Naive thymus-derived CD4-positive, alpha-beta T cell (primary cell): ENCODE measurements around the gene NR6A1. TPM values are rescaled to one million over a fixed set of nuclear protein-coding genes. Genes with fewer than 3 reads are reported as not detected.

Source experiments
- ATAC-seq: fragments of 150-1000 bp; cut with Tn5 transposase; 2 replicates; pipeline ENCODE4 v1.10.0; 2021; ENCODE audit warnings: mild to moderate bottlenecking, moderate library complexity
- CTCF ChIA-PET: fragments of 350-600 bp; sonication (Branson Sonifier 250); formaldehyde crosslinking; loops from one replicate; lab custom pipeline; 2021; ENCODE audit warnings: antibody characterized with exemption; lab: Charles Lee
- POLR2A ChIA-PET: fragments of 350-600 bp; sonication (Branson Sonifier 250); formaldehyde crosslinking; loops from one replicate; lab custom pipeline; 2021; ENCODE audit warnings: antibody characterized with exemption, inconsistent platforms; lab: Charles Lee
- DNase-seq, 9 donors: peaks; one replicate each; pipeline versions ENCODE4 v3.0.0 to v3.0.0-alpha.2; 2020 to 2022; ENCODE audit warnings: mixed read lengths in 1 of 9
- H3K27ac ChIP-seq: one replicate; pipeline ENCODE4 v1.7.0; 2013; ENCODE audit warnings: mild to moderate bottlenecking, low read depth, low read length, moderate library complexity
- H3K27me3 ChIP-seq, 2 donors: one replicate each; pipeline ENCODE4 v1.7.0; 2013; ENCODE audit warnings: low read length in 2 of 2, mild to moderate bottlenecking in 2 of 2, moderate library complexity in 2 of 2; ENCODE audit not compliant: control insufficient read depth in 2 of 2, insufficient read depth in 2 of 2
- H3K36me3 ChIP-seq, 3 experiments: 1 replicate in 2 of 3; 2 replicates in 1 of 3; pipeline ENCODE4 v1.7.0; 2013; ENCODE audit warnings: low read length in 3 of 3, mild to moderate bottlenecking in 3 of 3, moderate library complexity in 1 of 3; ENCODE audit not compliant: insufficient read depth in 3 of 3, control insufficient read depth in 2 of 3
- H3K4me1 ChIP-seq, 2 donors: one replicate each; pipeline ENCODE4 v1.7.0; 2013; ENCODE audit warnings: low read length in 2 of 2, mild to moderate bottlenecking in 2 of 2, moderate library complexity in 1 of 2; ENCODE audit not compliant: control insufficient read depth in 2 of 2, insufficient read depth in 2 of 2
- H3K4me3 ChIP-seq: 2 replicates; pipeline ENCODE4 v1.7.0; 2013; ENCODE audit warnings: mild to moderate bottlenecking, low read length
- H3K9me3 ChIP-seq, 3 experiments: 1 replicate in 2 of 3; 2 replicates in 1 of 3; pipeline ENCODE4 v1.7.0; 2013; ENCODE audit warnings: low read length in 3 of 3; ENCODE audit not compliant: control insufficient read depth in 2 of 3
- H3K27ac Mint-ChIP-seq, 9 donors: one replicate each; pipeline ENCODE4 v1.8.0; 2020 to 2022; ENCODE audit warnings: mixed read lengths in 9 of 9, mild to moderate bottlenecking in 8 of 9, moderate library complexity in 5 of 9, inconsistent platforms in 2 of 9
- H3K27me3 Mint-ChIP-seq, 5 donors: one replicate each; pipeline ENCODE4 v1.8.0; 2021 to 2022; ENCODE audit warnings: mixed read lengths in 5 of 5, mild to moderate bottlenecking in 1 of 5
- H3K36me3 Mint-ChIP-seq, 5 donors: one replicate each; pipeline ENCODE4 v1.8.0; 2020 to 2022; ENCODE audit warnings: mixed read lengths in 5 of 5, mild to moderate bottlenecking in 3 of 5, inconsistent platforms in 1 of 5
- H3K4me1 Mint-ChIP-seq, 7 donors: one replicate each; pipeline ENCODE4 v1.8.0; 2020 to 2022; ENCODE audit warnings: mixed read lengths in 7 of 7, mild to moderate bottlenecking in 3 of 7, inconsistent platforms in 1 of 7
- H3K4me3 Mint-ChIP-seq, 10 donors: one replicate each; pipeline ENCODE4 v1.8.0; 2020 to 2022; ENCODE audit warnings: mild to moderate bottlenecking in 10 of 10, mixed read lengths in 10 of 10, moderate library complexity in 6 of 10, inconsistent platforms in 2 of 10
- H3K9me3 Mint-ChIP-seq, 11 donors: one replicate each; pipeline ENCODE4 v1.8.0; 2020 to 2022; ENCODE audit warnings: mixed read lengths in 11 of 11, mild to moderate bottlenecking in 4 of 11, inconsistent platforms in 1 of 11, moderate library complexity in 1 of 11
- intact Hi-C, 2 donors: fragments of 100-400 bp; cut with micrococcal nuclease; formaldehyde crosslinking; loops; one replicate each; pipeline ENCODE4 v1.15.1; 2023
- polyA plus RNA-seq, 2 donors: library from polyadenylated mRNA; unstranded; fragments of 300-500 nt; fragmentation: Illumina TruSeq; gene quantifications; one replicate each; pipeline ENCODE4 v1.2.3, GENCODE V29; 2021
- total RNA-seq, 6 experiments: library from RNA in 5 of 6; stranded (reverse) in 5 of 6; gene quantifications; 1 replicate in 5 of 6; 2 replicates in 1 of 6; pipeline ENCODE4 v1.2.3 and lab custom pipeline; 2021 to 2026

Gene NR6A1
- total and polyA plus RNA-seq, 7 experiments from 2014 or later: 0.21 to 0.78 (median 0.51) TPM; not detected in 4

GRCh38 chr9:124694414-124695279 is 76.5 kb downstream of the NR6A1 start:
- Mint-ChIP-seq H3K36me3 (no peaks in the 10 kb centered on the region), H3K4me1 (peaks cover 0 to 13% (median 4%) of the 10 kb centered on the region in 7 donors), H3K9me3 (no peaks in the 10 kb centered on the region), H3K27ac (no peak overlapping the region), H3K4me3 (no peak overlapping the region), H3K27me3 (peaks cover 0 to 15% (median 0%) of the 10 kb centered on the region in 5 donors)
- intact Hi-C loops: no loop called here
- Histone ChIP-seq H3K27ac (no peak overlapping the region), H3K27me3 (no peaks in the 10 kb centered on the region), H3K9me3 (no peaks in the 10 kb centered on the region), H3K4me1 (no peaks in the 10 kb centered on the region), H3K36me3 (no peaks in the 10 kb centered on the region), H3K4me3 (no peak overlapping the region)
- ChIA-PET CTCF (no interaction called here), POLR2A (no interaction called here)
- DNase-seq (no peak), ATAC-seq (no peak)

GRCh38 chr9:124693403-124693802 is 77.7 kb downstream of the NR6A1 start:
- intact Hi-C loops: no loop called here
- Histone ChIP-seq H3K4me3 (no peak overlapping the region), H3K9me3 (no peaks in the 10 kb centered on the region), H3K27ac (no peak overlapping the region), H3K27me3 (no peaks in the 10 kb centered on the region), H3K4me1 (no peaks in the 10 kb centered on the region), H3K36me3 (no peaks in the 10 kb centered on the region)
- Mint-ChIP-seq H3K4me1 (peaks cover 0 to 13% (median 4%) of the 10 kb centered on the region in 7 donors), H3K36me3 (no peaks in the 10 kb centered on the region), H3K9me3 (no peaks in the 10 kb centered on the region), H3K27ac (no peak overlapping the region), H3K4me3 (no peak overlapping the region), H3K27me3 (peaks cover 0 to 16% (median 0%) of the 10 kb centered on the region in 5 donors)
- DNase-seq: no peak
- ChIA-PET CTCF (no interaction called here), POLR2A (no interaction called here)
- ATAC-seq: no peak

DNA sequence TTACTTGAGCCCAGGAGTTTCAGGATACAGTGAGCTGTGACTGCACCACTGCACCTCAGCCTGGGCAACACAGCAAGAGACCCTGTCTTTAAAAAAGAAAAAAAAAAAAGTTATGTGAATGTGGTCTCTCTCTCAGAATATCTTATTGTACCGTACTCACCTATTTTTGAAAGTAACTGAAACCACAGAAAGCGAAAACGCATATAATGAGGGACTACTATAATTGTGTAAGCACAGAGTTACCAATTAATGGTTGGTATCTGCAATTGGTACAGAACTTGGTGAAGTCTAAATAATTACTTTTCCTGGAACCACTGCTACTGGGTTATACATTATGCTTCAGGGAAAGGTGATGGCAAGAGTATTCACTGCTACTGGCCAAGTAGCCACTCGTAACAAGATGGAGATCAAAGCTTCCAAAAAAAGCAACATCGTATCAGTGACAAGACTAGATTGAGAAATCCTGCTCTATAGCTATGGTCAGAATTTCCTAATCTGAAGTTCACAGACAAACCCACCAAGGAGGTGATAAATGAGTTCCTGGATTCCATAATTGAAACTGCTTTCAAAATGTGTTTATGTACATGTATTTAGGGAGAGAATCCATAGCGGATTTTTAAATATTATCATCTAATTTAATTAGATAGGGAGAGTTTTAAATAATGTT is 82.7 kb downstream of the NR6A1 start:
- intact Hi-C loops: no loop called here
- H3K4me3 Mint-ChIP-seq: no peak overlapping the region

GRCh38 chr9:124686918-124687317 is 84.2 kb downstream of the NR6A1 start:
- peaks cover 0 to 23% (median 0%) of the 10 kb centered on the region in 5 donors for H3K27me3 Mint-ChIP-seq
- POLR2A ChIA-PET: no interaction called here

More for the DNA sequence above, 82.7 kb downstream of the NR6A1 start:
- no peaks in the 10 kb centered on the region for H3K9me3 Mint-ChIP-seq
- H3K4me3 ChIP-seq: no peak overlapping the region
- H3K27me3 ChIP-seq: no peaks in the 10 kb centered on the region
- H3K36me3 Mint-ChIP-seq: peaks cover 0 to 3% (median 0%) of the 10 kb centered on the region in 5 donors
- ChIA-PET POLR2A (no interaction called here), CTCF (interaction anchor here (1.1 to 1.4 kb wide), 2 partner anchors 23 to 28 kb away, joined by 3 to 4 read pairs; no protein-coding TSS in a partner anchor)
- H3K27ac Mint-ChIP-seq: no peak overlapping the region
- H3K4me1 Mint-ChIP-seq: peaks cover 0 to 1% (median 0%) of the 10 kb centered on the region in 7 donors
- DNase-seq: no peak
- ATAC-seq: no peak
- H3K4me1 ChIP-seq: no peaks in the 10 kb centered on the region
- no peaks in the 10 kb centered on the region for H3K36me3 ChIP-seq
- peaks cover 0 to 23% (median 0%) of the 10 kb centered on the region in 5 donors for H3K27me3 Mint-ChIP-seq
- no peak overlapping the region for H3K27ac ChIP-seq
- H3K9me3 ChIP-seq: no peaks in the 10 kb centered on the region

GRCh38 chr9:124685217-124685616 is 85.9 kb downstream of the NR6A1 start:
- no peaks in the 10 kb centered on the region for H3K36me3 ChIP-seq
- ATAC-seq (no peak), DNase-seq (no peak)
- Mint-ChIP-seq H3K9me3 (no peaks in the 10 kb centered on the region), H3K27ac (no peak overlapping the region), H3K27me3 (peaks cover 0 to 15% (median 0%) of the 10 kb centered on the region in 5 donors), H3K4me1 (peaks cover 0 to 1% (median 0%) of the 10 kb centered on the region in 7 donors), H3K4me3 (no peak overlapping the region), H3K36me3 (peaks cover 0 to 3% (median 0%) of the 10 kb centered on the region in 5 donors)
- H3K4me3 ChIP-seq: no peak overlapping the region
- POLR2A ChIA-PET: no interaction called here
- CTCF ChIA-PET: no interaction called here
- H3K27me3 ChIP-seq: no peaks in the 10 kb centered on the region
- H3K4me1 ChIP-seq: no peaks in the 10 kb centered on the region
- H3K27ac ChIP-seq: no peak overlapping the region
- H3K9me3 ChIP-seq: no peaks in the 10 kb centered on the region
- intact Hi-C loops: no loop called here

More at GRCh38 chr9:124686918-124687317, 84.2 kb downstream of the NR6A1 start:
- no peaks in the 10 kb centered on the region for H3K4me1 ChIP-seq
- no peaks in the 10 kb centered on the region for H3K36me3 ChIP-seq
- Mint-ChIP-seq H3K9me3 (no peaks in the 10 kb centered on the region), H3K36me3 (peaks cover 0 to 3% (median 0%) of the 10 kb centered on the region in 5 donors), H3K4me3 (no peak overlapping the region), H3K27ac (no peak overlapping the region), H3K4me1 (peaks cover 0 to 1% (median 0%) of the 10 kb centered on the region in 7 donors)
- H3K4me3 ChIP-seq: no peak overlapping the region
- no peak overlapping the region for H3K27ac ChIP-seq
- no peaks in the 10 kb centered on the region for H3K9me3 ChIP-seq
- intact Hi-C loops: no loop called here
- CTCF ChIA-PET: no interaction called here
- no peak for DNase-seq
- ATAC-seq: no peak
- no peaks in the 10 kb centered on the region for H3K27me3 ChIP-seq

DNA sequence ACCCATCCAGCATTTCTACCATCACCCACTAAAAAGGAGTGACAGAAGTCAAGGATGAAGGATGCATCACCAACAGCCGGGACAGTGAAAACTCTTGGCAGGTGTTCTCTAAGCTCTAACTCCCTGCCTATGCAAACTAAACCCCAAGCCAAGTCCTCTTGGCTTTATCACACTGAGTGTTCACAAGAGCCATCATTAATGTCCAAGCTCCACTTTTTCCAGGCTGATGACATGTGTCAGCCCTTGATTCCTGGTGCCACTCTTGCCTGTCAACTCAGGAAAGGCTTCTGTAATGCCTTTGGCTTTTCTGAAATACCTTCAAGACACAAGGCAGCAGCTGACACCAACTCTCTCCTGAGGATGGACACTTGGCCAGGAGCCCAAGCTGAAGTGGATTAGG is 86.9 kb downstream of the NR6A1 start:
- H3K27me3 Mint-ChIP-seq: peaks cover 0 to 10% (median 0%) of the 10 kb centered on the region in 5 donors
- no peaks in the 10 kb centered on the region for H3K9me3 ChIP-seq
- H3K4me3 ChIP-seq: no peak overlapping the region
- H3K9me3 Mint-ChIP-seq: no peaks in the 10 kb centered on the region
- H3K36me3 ChIP-seq: no peaks in the 10 kb centered on the region
- no peak overlapping the region for H3K27ac Mint-ChIP-seq
- ATAC-seq (no peak), DNase-seq (no peak)
- ChIA-PET CTCF (interaction anchor here (0.8 kb wide), 1 partner anchor 67 kb away, joined by 5 read pairs; no protein-coding TSS in a partner anchor), POLR2A (no interaction called here)
- peaks cover 0 to 1% (median 0%) of the 10 kb centered on the region in 7 donors for H3K4me1 Mint-ChIP-seq
- H3K4me1 ChIP-seq: no peaks in the 10 kb centered on the region
- no peaks in the 10 kb centered on the region for H3K27me3 ChIP-seq
- H3K36me3 Mint-ChIP-seq: peaks cover 0 to 3% (median 0%) of the 10 kb centered on the region in 5 donors
- intact Hi-C loops: no loop called here
- H3K27ac ChIP-seq: no peak overlapping the region
- H3K4me3 Mint-ChIP-seq: no peak overlapping the region
